CD4-positive, alpha-beta T cell treated with Interleukin-12 subunit alpha and Interleukin-12 subunit beta, for 1 hour (primary cell): ENCODE data around the gene TMEM201.

Experiments used
- DNase-seq: peaks from one replicate; pipeline ENCODE4 v3.0.0-alpha.2; 2020

TMEM201 gene

GRCh38 chr1:9654834-9655723 is 66.4 kb downstream of the TMEM201 start:
- peak; percentile 64 for DNase-seq

- no peak for DNase-seq
These were observed 67.1 kb downstream of the TMEM201 start for GRCh38 chr1:9655836-9656235.

- no peak for DNase-seq
These were observed 68.9 kb downstream of the TMEM201 start for GRCh38 chr1:9657521-9658032.

GRCh38 chr1:9658199-9658598 is 69.5 kb downstream of the TMEM201 start:
- no peak for DNase-seq

- DNase-seq: no peak
These were observed 70.6 kb downstream of the TMEM201 start for GRCh38 chr1:9659328-9659727.

- no peak for DNase-seq
These were observed 74.5 kb downstream of the TMEM201 start for GRCh38 chr1:9663257-9663656.
